Smooth muscle cell of the coronary artery (primary cell): Measurements from ENCODE around the gene COL10A1. TPM values are rescaled to one million over a fixed set of nuclear protein-coding genes. Genes with fewer than 3 reads are reported as not detected.

Experiments
- total RNA-seq: library from RNA; depleted of rRNA; stranded (reverse); fragments of >200 nt; gene quantifications from 2 replicates; pipeline ENCODE4 v1.2.3, GENCODE V29; 2014; ENCODE audit warnings: low replicate concordance

COL10A1 gene
- under 0.01 and 1.1 TPM in 2 replicates for total RNA-seq

GRCh38 chr6:116126032-116126431 is at the start of gene COL10A1:
TSS of gene COL10A1 (minus strand) at chr6:116126132. CDS start at chr6:116125492, 640 bp downstream.

DNA sequence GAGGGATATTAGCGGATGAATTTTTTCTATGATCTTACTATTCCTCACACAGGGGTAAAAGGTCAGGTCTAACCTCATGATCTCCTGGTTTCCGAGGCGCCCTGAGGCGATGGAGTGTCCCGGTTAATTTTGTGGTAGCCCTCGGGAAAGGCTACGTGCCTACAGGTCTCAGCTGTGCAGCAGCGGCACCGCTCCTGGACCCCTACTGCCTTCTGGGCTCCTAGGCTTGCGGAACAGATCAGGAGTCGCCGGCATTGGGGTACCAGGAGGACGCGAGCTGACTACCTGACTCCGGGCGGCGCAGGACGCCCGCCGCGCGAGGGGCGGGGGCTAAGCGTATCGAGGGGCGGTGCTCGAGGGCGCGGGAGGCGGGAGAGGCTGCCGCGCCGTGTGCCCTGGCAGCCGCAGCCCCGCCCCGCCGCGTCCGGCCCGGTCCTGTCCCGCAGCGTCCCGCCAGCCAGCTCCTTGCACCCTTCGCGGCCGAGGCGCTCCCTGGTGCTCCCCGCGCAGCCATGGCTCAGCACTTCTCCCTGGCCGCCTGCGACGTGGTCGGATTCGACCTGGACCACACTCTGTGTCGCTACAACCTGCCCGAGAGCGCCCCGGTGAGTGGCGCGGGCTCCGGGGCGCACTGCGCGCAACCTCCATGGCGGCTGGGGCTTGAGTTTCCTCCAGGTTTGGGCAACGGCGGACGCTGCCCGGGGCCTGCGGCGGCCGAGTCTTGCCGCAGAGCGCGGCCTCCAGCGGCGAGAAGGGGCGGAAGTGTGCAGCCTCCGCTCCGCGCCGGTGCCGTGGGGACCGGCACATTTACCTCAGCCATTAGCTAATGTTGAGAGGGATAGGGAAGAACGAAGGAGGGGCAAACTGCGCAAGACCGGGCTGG is 25.3 kb downstream of the COL10A1 start, which contains the start of gene NT5DC1:
NT5DC1 (plus strand) TSS at position 435 of the 883 bp plus-strand sequence; CDS start at position 513, 78 bp downstream.

Other genes starting within 250 kb of the COL10A1 start
- 0.47 and 2.0 TPM in 2 replicates for gene FRK, start 65.2 kb downstream of the COL10A1 start, total RNA-seq
- gene NT5DC1, start 25.3 kb downstream of the COL10A1 start, total RNA-seq, result 6.0 and 6.4 TPM in 2 replicates
- 4.9 and 14.4 TPM in 2 replicates for gene TSPYL4, start 127.9 kb upstream of the COL10A1 start, total RNA-seq
- gene TSPYL1, start 153.8 kb upstream of the COL10A1 start, total RNA-seq, result 91.0 and 108 TPM in 2 replicates
- 67.0 and 92.2 TPM in 2 replicates for gene DSE, start 244.8 kb upstream of the COL10A1 start, total RNA-seq